Forelimb muscle (tissue), 1 donor: ENCODE results near the gene LRRN4CL. TPM values are rescaled to one million over a fixed set of nuclear protein-coding genes. Genes with fewer than 3 reads are reported as not detected.
A peak's percentile ranks its signal among the peaks of the same experiment; 100 is the strongest.
"Not testable (repeated sequence)": the region's sequence is repeated elsewhere in the genome, so short reads cannot be mapped to it uniquely, and the experiment has no call there.

ENCODE experiments used
- DNase-seq: peaks from one replicate; pipeline ENCODE4 v3.0.0-alpha.2; 2013; ENCODE audit warnings: low read depth
- polyA plus RNA-seq: library from polyadenylated mRNA; unstranded; fragments of 120-200 nt; gene quantifications from one replicate; pipeline ENCODE4 v1.2.1, GENCODE V29; 2013; ENCODE audit not compliant: insufficient read length

The LRRN4CL gene
- polyA plus RNA-seq, 1 donor: 18.8 TPM

GRCh38 chr11:62709247-62710000 lies 20.1 kb upstream of the LRRN4CL start:
- peak; percentile 98 for DNase-seq

- DNase-seq: no peak
Observed at GRCh38 chr11:62708793-62709192, 19.5 kb upstream of the LRRN4CL start.

DNA sequence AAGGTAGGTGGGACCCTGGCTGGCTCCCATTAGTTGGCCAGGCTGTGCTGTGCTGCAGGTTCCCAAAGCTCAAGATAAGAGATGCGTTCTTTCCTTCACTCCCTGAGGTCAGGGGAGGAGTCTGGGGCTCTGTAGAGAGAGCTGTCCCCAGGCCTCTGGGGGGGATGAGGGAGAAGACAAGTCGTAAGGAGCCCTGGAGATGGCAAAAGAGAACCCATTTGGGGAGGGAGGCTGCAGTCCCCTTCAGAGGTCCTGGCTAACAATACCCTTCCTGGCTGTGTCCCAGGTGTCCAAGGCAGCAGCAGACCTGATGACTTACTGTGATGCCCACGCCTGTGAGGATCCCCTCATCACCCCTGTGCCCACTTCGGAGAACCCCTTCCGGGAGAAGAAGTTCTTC lies 19.1 kb upstream of the LRRN4CL start:
- no peak for DNase-seq

DNA sequence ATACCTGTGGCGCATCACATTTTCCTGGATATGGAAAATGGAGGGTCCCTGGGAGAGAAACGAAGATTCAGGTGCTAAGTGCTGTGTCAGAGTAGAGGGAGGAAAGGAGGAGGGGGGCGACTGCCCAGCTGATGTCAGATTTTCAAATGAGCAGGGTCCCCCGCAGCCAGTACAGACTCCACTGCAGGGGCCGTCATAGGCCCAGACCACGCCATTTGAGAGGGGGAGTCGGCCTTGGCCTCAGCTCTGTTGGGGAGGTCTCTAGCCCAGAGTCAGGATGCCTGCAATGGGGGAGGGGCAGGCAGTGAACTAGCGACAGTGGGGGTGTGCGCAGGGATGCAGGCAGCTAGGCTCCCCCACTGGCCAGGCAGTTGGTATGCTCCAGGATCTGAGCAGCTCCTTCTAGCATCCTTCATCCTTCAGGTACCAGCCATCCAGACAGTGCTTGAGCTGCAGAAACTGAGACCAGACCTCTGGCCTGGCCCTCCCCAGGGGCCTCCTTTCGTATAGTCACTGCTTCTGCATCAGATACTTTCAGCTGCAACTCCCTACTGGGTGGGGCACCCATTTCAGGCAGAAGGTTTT lies 18.0 kb upstream of the LRRN4CL start, which contains the start of the genes BSCL2 and GNG3:
BSCL2 (minus strand) TSS at position 148 of the 585 bp plus-strand sequence. CDS start 229 bp downstream, outside the sequence.
GNG3 (plus strand) TSS at position 400 of the 585 bp plus-strand sequence. CDS start 620 bp downstream, outside the sequence.
- no peak for DNase-seq

- no peak for DNase-seq
Observed at GRCh38 chr11:62706850-62707247, 17.5 kb upstream of the LRRN4CL start.

DNA sequence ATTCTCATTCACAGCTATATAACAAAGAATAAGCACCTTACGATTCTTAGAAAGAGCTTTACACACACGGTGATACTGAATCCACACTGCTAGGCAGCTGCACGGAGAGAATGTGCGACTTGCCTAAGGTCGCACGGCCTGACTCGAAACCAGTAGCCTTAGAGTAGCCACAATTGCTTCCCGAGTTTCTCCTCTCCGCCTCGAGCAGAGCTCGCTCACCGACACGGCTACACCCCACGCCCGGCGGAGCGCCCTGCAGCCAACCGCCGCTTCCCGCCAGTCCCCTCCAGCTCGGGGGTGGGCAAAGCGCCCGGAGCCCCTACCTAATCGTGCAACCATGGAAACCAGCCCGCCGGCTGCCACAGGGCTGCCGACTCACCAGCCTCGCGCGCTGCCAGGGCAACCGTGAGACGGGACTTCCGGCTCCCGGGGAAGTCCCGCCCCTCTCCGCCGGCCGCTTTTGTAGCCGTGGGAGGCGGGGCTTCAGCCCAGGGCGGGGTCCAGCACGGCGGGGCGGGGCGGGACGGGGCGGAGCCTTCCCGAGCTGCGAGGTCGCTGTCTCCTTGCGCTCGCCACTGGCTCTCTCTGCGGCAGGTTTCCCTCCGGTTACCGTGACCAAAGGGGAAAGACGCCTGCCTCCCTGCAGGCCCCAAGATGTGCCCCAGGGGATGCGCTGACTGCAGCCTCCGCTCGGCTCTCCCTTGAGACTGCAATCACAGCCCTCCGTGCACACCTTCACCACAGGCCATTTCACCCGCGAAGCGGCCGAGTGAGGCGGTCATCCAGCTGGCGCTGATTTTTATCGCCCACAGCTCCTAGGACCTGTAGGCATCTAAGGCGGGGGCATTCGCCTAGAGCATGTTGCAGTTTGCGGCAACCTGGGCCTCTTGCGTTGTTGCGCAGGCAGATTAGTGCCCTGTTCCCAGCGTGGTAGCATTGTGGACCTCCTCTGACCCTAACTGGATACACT lies 16.8 kb upstream of the LRRN4CL start:
- DNase-seq: no peak

- DNase-seq: no peak
Observed at GRCh38 chr11:62705413-62705812, 16.1 kb upstream of the LRRN4CL start.

DNA sequence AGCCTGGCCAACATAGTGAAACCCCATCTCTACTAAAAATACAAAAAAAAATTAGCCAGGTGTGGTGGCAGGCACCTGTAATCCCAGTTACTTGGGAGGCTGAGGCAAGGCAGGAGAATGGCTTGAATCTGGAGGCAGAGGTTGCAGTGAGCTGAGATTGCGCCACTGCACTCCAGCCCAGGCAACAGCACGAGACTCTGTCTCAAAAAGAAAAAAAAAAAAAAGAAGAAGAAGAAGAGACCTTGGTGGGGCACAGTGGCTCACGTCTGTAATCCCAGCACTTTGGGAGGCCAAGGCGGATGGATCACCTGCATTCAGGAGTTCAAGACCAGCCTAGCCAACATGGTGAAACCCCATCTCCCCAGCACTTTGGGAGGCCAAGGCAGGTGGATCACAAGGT lies 14.6 kb upstream of the LRRN4CL start:
- DNase-seq: not testable (repeated sequence)

GRCh38 chr11:62702246-62702645 lies 12.9 kb upstream of the LRRN4CL start:
- DNase-seq: no peak

- no peak for DNase-seq
Observed at GRCh38 chr11:62694455-62695167, 5.3 kb upstream of the LRRN4CL start.

DNA sequence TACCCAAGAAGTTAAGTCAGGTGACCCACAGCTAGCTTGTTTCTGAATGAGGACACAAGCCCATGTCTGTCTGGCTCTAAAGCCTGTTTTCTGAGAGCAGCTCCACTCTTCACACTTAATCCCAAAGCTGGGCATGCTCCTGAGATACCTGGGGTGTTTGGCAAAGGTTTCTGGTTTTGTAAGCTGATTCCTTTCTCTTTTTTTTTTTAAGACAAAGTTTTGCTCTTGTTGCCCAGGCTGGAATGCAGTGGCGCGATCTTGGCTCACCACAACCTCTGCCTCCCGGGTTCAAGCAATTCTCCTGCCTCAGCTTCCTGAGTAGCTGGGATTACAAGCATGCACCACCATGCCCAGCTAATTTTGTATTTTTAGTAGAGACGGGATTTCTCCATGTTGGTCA lies 4.3 kb upstream of the LRRN4CL start:
- not testable (repeated sequence) for DNase-seq

DNA sequence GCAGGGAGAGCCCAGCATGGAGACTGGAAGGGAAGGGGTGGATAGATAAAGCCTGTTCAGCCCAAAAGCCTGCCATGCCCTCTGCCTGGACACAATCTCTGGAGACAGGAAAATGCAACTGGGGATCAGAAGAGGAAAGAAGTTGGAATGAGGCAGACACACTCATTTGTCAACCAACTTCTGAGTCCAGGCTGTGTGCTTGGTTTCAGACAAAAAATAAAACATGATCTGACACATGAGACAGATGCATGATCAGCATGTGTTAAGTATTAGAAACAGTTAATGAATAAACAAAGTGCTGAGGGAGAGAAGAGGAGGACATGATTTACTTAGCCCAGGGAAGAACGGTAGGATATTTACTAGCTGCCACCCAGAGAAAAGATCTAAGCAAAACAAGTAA lies 839 bp downstream of the LRRN4CL start:
- DNase-seq: no peak

- no peak for DNase-seq
Observed at GRCh38 chr11:62687508-62688396, 1.6 kb downstream of the LRRN4CL start.

DNA sequence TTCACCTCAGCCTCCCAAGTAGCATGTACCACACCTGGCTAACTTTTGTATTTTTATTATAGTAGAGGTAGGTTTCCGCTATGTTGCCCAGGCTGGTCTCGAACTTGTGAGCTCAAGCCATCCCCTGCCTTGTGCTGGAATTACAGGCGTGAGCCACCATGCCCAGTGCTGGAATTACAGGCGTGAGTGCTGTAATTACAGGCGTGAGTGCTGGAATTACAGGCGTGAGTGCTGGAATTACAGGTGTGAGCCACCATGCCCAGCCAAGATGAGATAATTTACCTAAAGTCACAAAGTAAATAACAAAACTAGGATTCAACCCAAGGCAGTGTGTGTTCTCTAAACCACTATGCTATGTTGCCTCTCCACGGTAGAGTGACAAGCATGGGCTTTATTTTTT lies 6.8 kb downstream of the LRRN4CL start:
- no peak for DNase-seq

GRCh38 chr11:62680825-62681240 lies 8.5 kb downstream of the LRRN4CL start:
- DNase-seq: no peak

GRCh38 chr11:62678770-62679696 lies 10.3 kb downstream of the LRRN4CL start, which contains the start of gene UBXN1:
Gene UBXN1, minus strand, starts transcription at chr11:62679073. Its CDS starts 150 bp downstream, at chr11:62678923.
- DNase-seq: peak; percentile 68

- no peak for DNase-seq
Observed at GRCh38 chr11:62678433-62678769, 10.9 kb downstream of the LRRN4CL start.

GRCh38 chr11:62677714-62678113 lies 11.6 kb downstream of the LRRN4CL start:
- no peak for DNase-seq

- DNase-seq: no peak
Observed at GRCh38 chr11:62677156-62677555, 12.2 kb downstream of the LRRN4CL start.
